C4-2B (cell line): ENCODE results near the gene BLACAT1.

Experiments used
- H3K27ac ChIP-seq: fragments of 450-650 bp; 2 replicates; pipeline ENCODE4 v1.5.1; 2017
- ZFX ChIP-seq: fragments of 450-650 bp; IDR thresholded peaks from 2 replicates; pipeline ENCODE4 v1.6.1; 2017
- TF ChIP-seq, protein P1 (sequence below): fragments of 450-650 bp; conservative IDR thresholded peaks from 2 replicates; pipeline ENCODE4 v1.5.1; 2017; ENCODE audit warnings: mild to moderate bottlenecking

The BLACAT1 gene

DNA sequence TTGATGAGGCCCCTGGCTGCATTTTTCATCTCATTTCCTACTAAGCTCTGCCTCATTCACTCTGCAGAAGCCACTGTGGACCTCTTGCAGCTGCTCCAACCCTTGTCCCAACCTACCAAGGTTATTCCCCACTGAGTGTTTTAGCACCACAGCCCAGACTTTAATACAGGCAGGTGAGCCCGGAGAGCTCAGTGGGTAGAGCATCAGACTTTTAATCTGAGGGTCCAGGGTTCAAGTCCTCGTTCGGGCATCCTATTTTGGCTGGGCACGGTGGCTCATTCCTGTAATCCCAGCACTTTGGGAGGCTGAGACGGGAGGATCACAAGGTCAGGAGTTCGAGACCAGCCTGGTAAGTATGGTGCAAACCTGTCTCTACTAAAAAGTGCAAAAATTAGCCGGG, 18.1 kb upstream of the BLACAT1 start:
- TF ChIP-seq, protein P1, sequence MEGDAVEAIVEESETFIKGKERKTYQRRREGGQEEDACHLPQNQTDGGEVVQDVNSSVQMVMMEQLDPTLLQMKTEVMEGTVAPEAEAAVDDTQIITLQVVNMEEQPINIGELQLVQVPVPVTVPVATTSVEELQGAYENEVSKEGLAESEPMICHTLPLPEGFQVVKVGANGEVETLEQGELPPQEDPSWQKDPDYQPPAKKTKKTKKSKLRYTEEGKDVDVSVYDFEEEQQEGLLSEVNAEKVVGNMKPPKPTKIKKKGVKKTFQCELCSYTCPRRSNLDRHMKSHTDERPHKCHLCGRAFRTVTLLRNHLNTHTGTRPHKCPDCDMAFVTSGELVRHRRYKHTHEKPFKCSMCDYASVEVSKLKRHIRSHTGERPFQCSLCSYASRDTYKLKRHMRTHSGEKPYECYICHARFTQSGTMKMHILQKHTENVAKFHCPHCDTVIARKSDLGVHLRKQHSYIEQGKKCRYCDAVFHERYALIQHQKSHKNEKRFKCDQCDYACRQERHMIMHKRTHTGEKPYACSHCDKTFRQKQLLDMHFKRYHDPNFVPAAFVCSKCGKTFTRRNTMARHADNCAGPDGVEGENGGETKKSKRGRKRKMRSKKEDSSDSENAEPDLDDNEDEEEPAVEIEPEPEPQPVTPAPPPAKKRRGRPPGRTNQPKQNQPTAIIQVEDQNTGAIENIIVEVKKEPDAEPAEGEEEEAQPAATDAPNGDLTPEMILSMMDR = no peak
- TF ChIP-seq ZFX = no peak
- H3K27ac ChIP-seq = no peak overlapping the region

DNA sequence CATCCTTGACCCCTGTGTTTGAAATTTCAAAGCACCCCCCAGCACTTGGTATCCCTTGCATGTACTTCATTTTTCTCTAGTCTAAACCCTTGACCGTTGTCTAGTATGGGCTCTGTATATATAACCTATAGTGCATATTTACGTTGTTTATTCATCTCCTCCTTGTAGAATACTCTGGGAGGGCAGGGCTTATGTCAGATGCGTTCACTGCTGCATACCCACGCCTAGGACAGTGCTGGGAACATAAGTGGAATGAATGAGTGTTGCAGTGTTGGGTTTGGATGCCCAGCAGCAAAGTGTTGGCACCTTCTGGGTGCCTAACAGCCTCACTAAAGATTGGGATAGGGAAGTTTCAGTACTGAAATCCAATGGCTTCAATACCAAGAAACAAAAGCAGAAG, 17.6 kb upstream of the BLACAT1 start:
- H3K27ac ChIP-seq = no peak overlapping the region
- TF ChIP-seq, protein P1 = no peak
- TF ChIP-seq ZFX = no peak

DNA sequence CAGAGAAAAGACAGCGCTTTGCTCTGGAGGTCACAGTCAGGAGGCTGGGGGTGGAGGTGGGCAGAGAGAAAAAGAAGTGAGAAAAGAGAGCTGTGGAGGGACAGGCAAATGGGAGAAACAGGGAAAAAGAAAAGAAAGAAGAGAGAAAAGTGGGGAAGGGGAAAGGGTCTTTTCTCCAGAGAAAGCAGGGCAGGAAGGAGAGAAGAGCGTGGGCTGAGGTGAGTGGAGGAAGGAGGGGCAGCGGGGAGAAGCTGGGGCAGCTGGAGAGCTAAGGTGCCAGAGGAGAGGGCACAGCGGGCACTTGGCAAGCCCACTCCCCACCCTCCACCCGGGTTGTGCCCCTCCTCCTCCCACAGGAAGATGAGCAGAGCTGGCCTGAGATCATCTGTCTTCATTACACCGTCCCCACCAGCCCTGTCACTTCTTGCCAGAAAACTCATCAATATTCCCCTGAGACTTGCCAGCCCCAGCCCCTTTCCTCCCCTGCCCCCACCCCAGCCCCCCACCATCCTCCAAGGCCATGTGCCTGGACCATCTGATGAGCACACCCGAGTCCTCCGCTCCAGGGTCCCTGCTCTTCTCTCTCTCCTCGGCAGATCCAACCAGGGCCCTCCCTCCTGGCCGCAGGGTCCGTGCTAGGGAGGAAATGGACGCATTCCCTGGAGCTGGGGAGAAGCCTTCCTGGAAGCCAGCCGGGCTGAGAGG, 17.0 kb upstream of the BLACAT1 start:
- TF ChIP-seq ZFX = no peak
- TF ChIP-seq, protein P1 = no peak
- no peak overlapping the region for H3K27ac ChIP-seq

DNA sequence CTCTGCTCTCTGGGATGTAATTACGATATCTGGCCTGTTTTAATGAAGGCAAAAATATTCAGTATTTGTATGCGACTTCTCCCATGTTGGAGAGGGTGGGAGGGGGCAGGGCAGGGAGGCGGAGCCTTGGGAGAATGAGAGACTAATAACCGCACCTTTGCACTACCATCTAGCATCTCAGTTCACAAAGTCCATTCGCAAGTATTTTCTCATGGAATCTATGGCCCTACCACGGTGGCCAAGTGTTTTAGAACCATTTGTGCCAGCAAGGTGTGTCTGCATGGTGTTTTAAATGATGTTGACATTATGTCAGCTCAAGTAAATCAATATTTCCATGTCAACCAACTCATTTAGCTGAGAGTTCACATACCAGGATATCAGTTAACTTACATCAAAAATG, 14.3 kb upstream of the BLACAT1 start:
- TF ChIP-seq, protein P1 = no peak
- no peak for TF ChIP-seq ZFX
- H3K27ac ChIP-seq = no peak overlapping the region

DNA sequence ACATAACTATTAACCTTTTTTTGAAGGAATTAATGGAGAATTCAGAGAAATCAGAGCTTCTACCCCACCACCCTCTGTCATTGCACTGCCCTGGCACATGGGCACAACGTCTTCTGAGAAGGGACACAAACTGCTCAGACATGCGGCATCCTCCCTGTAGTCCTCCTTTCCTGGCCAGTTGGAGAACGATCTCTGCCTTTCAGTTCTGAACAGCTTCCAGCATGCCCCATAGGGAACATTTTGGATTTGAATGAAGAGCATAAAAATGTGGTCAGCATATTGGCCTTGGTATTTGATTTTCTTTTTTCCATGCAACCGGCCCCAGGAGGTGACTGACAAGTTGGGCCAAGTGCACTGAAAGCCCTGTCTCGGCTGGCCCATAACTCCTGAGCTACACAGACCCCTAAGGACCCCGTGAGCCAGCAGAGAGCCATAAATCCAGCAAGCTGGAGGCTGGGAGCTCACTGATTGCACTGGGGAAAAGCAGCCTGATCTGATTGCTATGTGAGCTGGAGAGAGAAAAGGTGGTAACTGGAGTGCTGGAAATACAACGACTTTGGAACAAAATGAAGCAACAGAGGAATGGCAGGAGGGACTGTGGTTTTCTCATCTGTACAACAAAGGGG, 10.9 kb upstream of the BLACAT1 start:
- H3K27ac ChIP-seq = no peak overlapping the region
- TF ChIP-seq, protein P1 = no peak
- TF ChIP-seq ZFX = no peak

DNA sequence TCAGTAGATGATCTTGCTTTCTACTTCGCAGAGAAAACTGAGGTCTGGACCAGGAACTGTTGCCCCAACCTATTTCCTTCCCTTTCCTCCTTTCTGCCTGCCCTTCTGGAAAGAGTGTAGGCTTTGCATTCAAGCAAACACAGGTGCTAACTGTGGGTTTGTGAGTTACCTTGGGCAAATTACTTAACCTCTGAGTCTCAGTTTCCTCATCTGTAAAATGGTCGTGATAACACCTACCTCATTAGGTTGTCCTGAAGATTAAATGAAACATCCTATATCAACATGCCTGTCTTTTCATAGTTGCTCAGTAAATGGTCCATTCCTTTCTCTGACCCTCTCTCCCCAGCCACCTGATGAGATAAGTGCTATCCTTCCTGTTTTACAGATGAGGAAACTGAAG, 9.5 kb upstream of the BLACAT1 start:
- no peak overlapping the region for H3K27ac ChIP-seq
- TF ChIP-seq ZFX = no peak

DNA sequence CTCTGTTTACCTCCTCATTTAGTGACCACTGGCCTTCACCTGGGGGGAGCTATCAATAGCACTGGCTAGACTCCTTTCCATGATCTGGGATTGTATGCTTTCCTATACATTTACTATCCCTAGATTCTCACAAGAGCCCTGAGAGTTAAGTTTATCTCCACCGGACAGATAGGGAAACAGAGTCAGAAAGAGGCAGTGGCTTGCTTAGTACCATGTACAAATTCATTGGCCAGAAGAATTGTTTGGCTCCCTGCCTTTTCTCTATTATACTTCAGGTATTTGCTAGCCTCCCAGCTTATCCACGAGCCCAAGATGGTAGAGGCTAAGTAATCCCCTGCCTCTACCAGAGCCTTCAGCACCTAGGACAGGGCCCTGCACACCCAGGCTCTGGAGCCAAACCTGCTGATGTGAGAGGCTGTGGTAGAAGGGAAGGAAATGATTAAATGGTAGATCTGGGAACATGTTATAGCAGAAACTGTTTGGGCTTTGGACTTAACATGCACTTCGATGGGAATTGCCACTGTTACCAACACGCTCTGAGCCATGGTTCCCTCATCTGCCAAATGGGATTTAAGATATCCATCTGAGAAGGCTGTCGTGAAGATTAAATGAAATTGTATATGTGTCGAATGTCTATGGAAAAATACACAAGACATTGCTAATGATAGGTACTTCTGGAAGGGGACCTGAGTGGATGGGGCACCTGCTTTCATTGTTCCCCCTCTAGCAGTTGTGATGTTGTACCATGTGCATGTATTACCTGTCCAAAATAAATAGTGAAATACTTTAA, 3.1 kb upstream of the BLACAT1 start:
- TF ChIP-seq, protein P1 = no peak
- no peak for TF ChIP-seq ZFX
- H3K27ac ChIP-seq = no peak overlapping the region
